ENCODE measurements around the gene AHCYL2. TPM values are rescaled to one million over a fixed set of nuclear protein-coding genes. Genes with fewer than 3 reads are reported as not detected.

AHCYL2 gene
- total and polyA plus RNA-seq, 4 donors = 7.9 to 19.9 (median 10.9) TPM

- DNase-seq (no peak), ATAC-seq (ENCODE audit: low FRiP score) (no peak)
- Histone ChIP-seq H3K27ac (ENCODE audit: low read depth in 1 of 2, low read length in 2 of 2) (no peak overlapping the region), H3K9me3 (ENCODE audit: control insufficient read depth, low read length) (no peaks in the 10 kb centered on the region), H3K36me3 (ENCODE audit: control insufficient read depth in 1 of 2, insufficient read depth in 2 of 2, low read length in 1 of 2) (no peaks in the 10 kb centered on the region), H3K27me3 (ENCODE audit: control insufficient read depth in 1 of 2, insufficient read depth in 2 of 2, low read length in 1 of 2) (no peaks in the 10 kb centered on the region), H3K4me3 (ENCODE audit: low read length in 2 of 2) (no peak overlapping the region), H3K4me1 (ENCODE audit: control insufficient read depth in 1 of 2, insufficient read depth in 2 of 2, low read length in 2 of 2) (no peaks in the 10 kb centered on the region)
- 87% methylated on average over 1 of the region's 1 CpG for WGBS, 2 donors
- intact Hi-C loops (cut with DNase I) = no loop called here
Observed at GRCh38 chr7:129308047-129308446, 83.2 kb downstream of the AHCYL2 start.

GRCh38 chr7:129311429-129311828 lies 86.6 kb downstream of the AHCYL2 start:
- WGBS, 2 donors = 86 to 92% methylated on average over 5 of the region's 5 CpGs
- no peak overlapping the region for H3K4me3 ChIP-seq (ENCODE audit: low read length in 2 of 2)

GRCh38 chr7:129313282-129313681 lies 88.5 kb downstream of the AHCYL2 start:
- Histone ChIP-seq H3K9me3 (ENCODE audit: control insufficient read depth, low read length) (no peaks in the 10 kb centered on the region), H3K4me3 (ENCODE audit: low read length in 2 of 2) (no peak overlapping the region), H3K36me3 (ENCODE audit: control insufficient read depth in 1 of 2, insufficient read depth in 2 of 2, low read length in 1 of 2) (no peaks in the 10 kb centered on the region), H3K27ac (ENCODE audit: low read depth in 1 of 2, low read length in 2 of 2) (no peak overlapping the region), H3K4me1 (ENCODE audit: control insufficient read depth in 1 of 2, insufficient read depth in 2 of 2, low read length in 2 of 2) (no peaks in the 10 kb centered on the region), H3K27me3 (ENCODE audit: control insufficient read depth in 1 of 2, insufficient read depth in 2 of 2, low read length in 1 of 2) (no peaks in the 10 kb centered on the region)
- intact Hi-C loops (cut with DNase I) = no loop called here
- 95 to 99% methylated on average over 3 of the region's 3 CpGs for WGBS, 2 donors
- no peak for DNase-seq
- no peak for ATAC-seq (ENCODE audit: low FRiP score)

More at GRCh38 chr7:129311429-129311828, 86.6 kb downstream of the AHCYL2 start:
- ATAC-seq (ENCODE audit: low FRiP score) (no peak), DNase-seq (no peak)
- no peaks in the 10 kb centered on the region for H3K9me3 ChIP-seq (ENCODE audit: control insufficient read depth, low read length)
- no peaks in the 10 kb centered on the region for H3K36me3 ChIP-seq (ENCODE audit: control insufficient read depth in 1 of 2, insufficient read depth in 2 of 2, low read length in 1 of 2)
- H3K27ac ChIP-seq (ENCODE audit: low read depth in 1 of 2, low read length in 2 of 2) = no peak overlapping the region
- no peaks in the 10 kb centered on the region for H3K4me1 ChIP-seq (ENCODE audit: control insufficient read depth in 1 of 2, insufficient read depth in 2 of 2, low read length in 2 of 2)
- intact Hi-C loops (cut with DNase I) = no loop called here
- no peaks in the 10 kb centered on the region for H3K27me3 ChIP-seq (ENCODE audit: control insufficient read depth in 1 of 2, insufficient read depth in 2 of 2, low read length in 1 of 2)

GRCh38 chr7:129315960-129316359 lies 91.1 kb downstream of the AHCYL2 start:
- WGBS, 2 donors = 5 to 12% methylated on average over 2 of the region's 2 CpGs

GRCh38 chr7:129317450-129317849 lies 92.6 kb downstream of the AHCYL2 start:
- Histone ChIP-seq H3K9me3 (ENCODE audit: control insufficient read depth, low read length) (no peaks in the 10 kb centered on the region), H3K27me3 (ENCODE audit: control insufficient read depth in 1 of 2, insufficient read depth in 2 of 2, low read length in 1 of 2) (no peaks in the 10 kb centered on the region), H3K27ac (ENCODE audit: low read depth in 1 of 2, low read length in 2 of 2) (no peak overlapping the region), H3K36me3 (ENCODE audit: control insufficient read depth in 1 of 2, insufficient read depth in 2 of 2, low read length in 1 of 2) (no peaks in the 10 kb centered on the region), H3K4me1 (ENCODE audit: control insufficient read depth in 1 of 2, insufficient read depth in 2 of 2, low read length in 2 of 2) (no peaks in the 10 kb centered on the region), H3K4me3 (ENCODE audit: low read length in 2 of 2) (no peak overlapping the region)
- intact Hi-C loops (cut with DNase I) = no loop called here
- no peak for ATAC-seq (ENCODE audit: low FRiP score)
- DNase-seq = no peak
- WGBS, 2 donors = 95 to 96% methylated on average over 2 of the region's 2 CpGs

More at GRCh38 chr7:129315960-129316359, 91.1 kb downstream of the AHCYL2 start:
- Histone ChIP-seq H3K9me3 (ENCODE audit: control insufficient read depth, low read length) (no peaks in the 10 kb centered on the region), H3K27ac (ENCODE audit: low read depth in 1 of 2, low read length in 2 of 2) (no peak overlapping the region), H3K27me3 (ENCODE audit: control insufficient read depth in 1 of 2, insufficient read depth in 2 of 2, low read length in 1 of 2) (no peaks in the 10 kb centered on the region), H3K36me3 (ENCODE audit: control insufficient read depth in 1 of 2, insufficient read depth in 2 of 2, low read length in 1 of 2) (no peaks in the 10 kb centered on the region), H3K4me1 (ENCODE audit: control insufficient read depth in 1 of 2, insufficient read depth in 2 of 2, low read length in 2 of 2) (no peaks in the 10 kb centered on the region), H3K4me3 (ENCODE audit: low read length in 2 of 2) (no peak overlapping the region)
- no peak for DNase-seq
- intact Hi-C loops (cut with DNase I) = no loop called here
- no peak for ATAC-seq (ENCODE audit: low FRiP score)

- Histone ChIP-seq H3K27ac (ENCODE audit: low read depth in 1 of 2, low read length in 2 of 2) (no peak overlapping the region), H3K9me3 (ENCODE audit: control insufficient read depth, low read length) (no peaks in the 10 kb centered on the region), H3K4me1 (ENCODE audit: control insufficient read depth in 1 of 2, insufficient read depth in 2 of 2, low read length in 2 of 2) (no peaks in the 10 kb centered on the region), H3K4me3 (ENCODE audit: low read length in 2 of 2) (no peak overlapping the region), H3K36me3 (ENCODE audit: control insufficient read depth in 1 of 2, insufficient read depth in 2 of 2, low read length in 1 of 2) (no peaks in the 10 kb centered on the region), H3K27me3 (ENCODE audit: control insufficient read depth in 1 of 2, insufficient read depth in 2 of 2, low read length in 1 of 2) (no peaks in the 10 kb centered on the region)
- intact Hi-C loops (cut with DNase I) = no loop called here
- no peak for ATAC-seq (ENCODE audit: low FRiP score)
- DNase-seq = no peak
- 74 to 87% methylated on average over 1 of the region's 1 CpG for WGBS, 2 donors
Observed at GRCh38 chr7:129327076-129327475, 102.2 kb downstream of the AHCYL2 start.

- ATAC-seq (ENCODE audit: low FRiP score) (no peak), DNase-seq (no peak)
- Histone ChIP-seq H3K4me1 (ENCODE audit: control insufficient read depth in 1 of 2, insufficient read depth in 2 of 2, low read length in 2 of 2) (no peaks in the 10 kb centered on the region), H3K27ac (ENCODE audit: low read depth in 1 of 2, low read length in 2 of 2) (no peak overlapping the region), H3K27me3 (ENCODE audit: control insufficient read depth in 1 of 2, insufficient read depth in 2 of 2, low read length in 1 of 2) (no peaks in the 10 kb centered on the region), H3K9me3 (ENCODE audit: control insufficient read depth, low read length) (no peaks in the 10 kb centered on the region), H3K4me3 (ENCODE audit: low read length in 2 of 2) (no peak overlapping the region), H3K36me3 (ENCODE audit: control insufficient read depth in 1 of 2, insufficient read depth in 2 of 2, low read length in 1 of 2) (no peaks in the 10 kb centered on the region)
- WGBS, 2 donors = 39 to 47% methylated on average over 3 of the region's 3 CpGs
- intact Hi-C loops (cut with DNase I) = no loop called here
Observed at GRCh38 chr7:129332254-129333035, 107.6 kb downstream of the AHCYL2 start.

GRCh38 chr7:129334473-129334872 lies 109.6 kb downstream of the AHCYL2 start:
- Histone ChIP-seq H3K27me3 (ENCODE audit: control insufficient read depth in 1 of 2, insufficient read depth in 2 of 2, low read length in 1 of 2) (no peaks in the 10 kb centered on the region), H3K9me3 (ENCODE audit: control insufficient read depth, low read length) (no peaks in the 10 kb centered on the region), H3K27ac (ENCODE audit: low read depth in 1 of 2, low read length in 2 of 2) (no peak overlapping the region), H3K4me1 (ENCODE audit: control insufficient read depth in 1 of 2, insufficient read depth in 2 of 2, low read length in 2 of 2) (no peaks in the 10 kb centered on the region), H3K4me3 (ENCODE audit: low read length in 2 of 2) (no peak overlapping the region), H3K36me3 (ENCODE audit: control insufficient read depth in 1 of 2, insufficient read depth in 2 of 2, low read length in 1 of 2) (no peaks in the 10 kb centered on the region)
- intact Hi-C loops (cut with DNase I) = no loop called here
- WGBS, 2 donors = 98% methylated on average over 3 of the region's 3 CpGs
- DNase-seq (no peak), ATAC-seq (ENCODE audit: low FRiP score) (no peak)

- no peak for ATAC-seq (ENCODE audit: low FRiP score)
- intact Hi-C loops (cut with DNase I) = no loop called here
- 98 to 99% methylated on average over 2 of the region's 2 CpGs for WGBS, 2 donors
- Histone ChIP-seq H3K27me3 (ENCODE audit: control insufficient read depth in 1 of 2, insufficient read depth in 2 of 2, low read length in 1 of 2) (no peaks in the 10 kb centered on the region), H3K4me3 (ENCODE audit: low read length in 2 of 2) (no peak overlapping the region), H3K9me3 (ENCODE audit: control insufficient read depth, low read length) (no peaks in the 10 kb centered on the region), H3K36me3 (ENCODE audit: control insufficient read depth in 1 of 2, insufficient read depth in 2 of 2, low read length in 1 of 2) (no peaks in the 10 kb centered on the region), H3K4me1 (ENCODE audit: control insufficient read depth in 1 of 2, insufficient read depth in 2 of 2, low read length in 2 of 2) (no peaks in the 10 kb centered on the region), H3K27ac (ENCODE audit: low read depth in 1 of 2, low read length in 2 of 2) (no peak overlapping the region)
- no peak for DNase-seq
Observed at GRCh38 chr7:129338450-129338849, 113.6 kb downstream of the AHCYL2 start.

All from aorta (tissue), 5 donors.